Neural cell (in vitro differentiated cells): ENCODE measurements around the gene ZNF521.

ENCODE experiments used
- EP300 ChIP-seq: fragments of 450-650 bp; conservative IDR thresholded peaks from 2 replicates; pipeline ENCODE4 v1.6.1; 2014; ENCODE audit warnings: antibody characterized with exemption, mild to moderate bottlenecking, moderate library complexity; ENCODE audit not compliant: poor library complexity, severe bottlenecking
- EZH2 ChIP-seq: fragments of 200-600, 300-800 bp; shearing (Covaris generic), sonication (generic); IDR thresholded peaks from 2 replicates; pipeline ENCODE4 v1.6.1; 2014; ENCODE audit warnings: antibody characterized with exemption, low read length, borderline replicate concordance, mild to moderate bottlenecking; ENCODE audit not compliant: insufficient read depth, poor library complexity, severe bottlenecking
- MXI1 ChIP-seq: fragments of 450-650 bp; conservative IDR thresholded peaks from 2 replicates; pipeline ENCODE4 v1.6.1; 2014; ENCODE audit warnings: antibody characterized with exemption, mild to moderate bottlenecking; ENCODE audit not compliant: poor library complexity, severe bottlenecking
- POLR2AphosphoS5 ChIP-seq: IDR thresholded peaks from 2 replicates; pipeline ENCODE4 v1.6.1; 2012
- RAD21 ChIP-seq: fragments of 450-650 bp; conservative IDR thresholded peaks from 2 replicates; pipeline ENCODE4 v1.6.1; 2014; ENCODE audit warnings: antibody characterized with exemption, mild to moderate bottlenecking, moderate library complexity
- SMC3 ChIP-seq: fragments of 450-650 bp; conservative IDR thresholded peaks from 2 replicates; pipeline ENCODE4 v1.6.1; 2014; ENCODE audit warnings: antibody characterized with exemption, mild to moderate bottlenecking, moderate library complexity; ENCODE audit not compliant: poor library complexity
- TAF1 ChIP-seq: IDR thresholded peaks from 2 replicates; pipeline ENCODE4 v1.6.1; 2012; ENCODE audit warnings: low read depth
- TF ChIP-seq, protein P1 (sequence below): fragments of 450-650 bp; IDR thresholded peaks from 2 replicates; pipeline ENCODE4 v1.5.1; 2014; ENCODE audit warnings: antibody characterized with exemption, mild to moderate bottlenecking, moderate library complexity; ENCODE audit not compliant: poor library complexity, severe bottlenecking
- TF ChIP-seq, protein P2 (sequence below): IDR thresholded peaks from 2 replicates; pipeline ENCODE4 v1.6.1; 2012; ENCODE audit warnings: borderline replicate concordance

- no peak for TF ChIP-seq POLR2AphosphoS5
- TF ChIP-seq RAD21, result no peak
- TF ChIP-seq, protein P1, sequence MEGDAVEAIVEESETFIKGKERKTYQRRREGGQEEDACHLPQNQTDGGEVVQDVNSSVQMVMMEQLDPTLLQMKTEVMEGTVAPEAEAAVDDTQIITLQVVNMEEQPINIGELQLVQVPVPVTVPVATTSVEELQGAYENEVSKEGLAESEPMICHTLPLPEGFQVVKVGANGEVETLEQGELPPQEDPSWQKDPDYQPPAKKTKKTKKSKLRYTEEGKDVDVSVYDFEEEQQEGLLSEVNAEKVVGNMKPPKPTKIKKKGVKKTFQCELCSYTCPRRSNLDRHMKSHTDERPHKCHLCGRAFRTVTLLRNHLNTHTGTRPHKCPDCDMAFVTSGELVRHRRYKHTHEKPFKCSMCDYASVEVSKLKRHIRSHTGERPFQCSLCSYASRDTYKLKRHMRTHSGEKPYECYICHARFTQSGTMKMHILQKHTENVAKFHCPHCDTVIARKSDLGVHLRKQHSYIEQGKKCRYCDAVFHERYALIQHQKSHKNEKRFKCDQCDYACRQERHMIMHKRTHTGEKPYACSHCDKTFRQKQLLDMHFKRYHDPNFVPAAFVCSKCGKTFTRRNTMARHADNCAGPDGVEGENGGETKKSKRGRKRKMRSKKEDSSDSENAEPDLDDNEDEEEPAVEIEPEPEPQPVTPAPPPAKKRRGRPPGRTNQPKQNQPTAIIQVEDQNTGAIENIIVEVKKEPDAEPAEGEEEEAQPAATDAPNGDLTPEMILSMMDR, result no peak
- no peak for TF ChIP-seq SMC3
- no peak for TF ChIP-seq EZH2
- TF ChIP-seq EP300, result no peak
- TF ChIP-seq MXI1, result no peak
- TF ChIP-seq, protein P2, sequence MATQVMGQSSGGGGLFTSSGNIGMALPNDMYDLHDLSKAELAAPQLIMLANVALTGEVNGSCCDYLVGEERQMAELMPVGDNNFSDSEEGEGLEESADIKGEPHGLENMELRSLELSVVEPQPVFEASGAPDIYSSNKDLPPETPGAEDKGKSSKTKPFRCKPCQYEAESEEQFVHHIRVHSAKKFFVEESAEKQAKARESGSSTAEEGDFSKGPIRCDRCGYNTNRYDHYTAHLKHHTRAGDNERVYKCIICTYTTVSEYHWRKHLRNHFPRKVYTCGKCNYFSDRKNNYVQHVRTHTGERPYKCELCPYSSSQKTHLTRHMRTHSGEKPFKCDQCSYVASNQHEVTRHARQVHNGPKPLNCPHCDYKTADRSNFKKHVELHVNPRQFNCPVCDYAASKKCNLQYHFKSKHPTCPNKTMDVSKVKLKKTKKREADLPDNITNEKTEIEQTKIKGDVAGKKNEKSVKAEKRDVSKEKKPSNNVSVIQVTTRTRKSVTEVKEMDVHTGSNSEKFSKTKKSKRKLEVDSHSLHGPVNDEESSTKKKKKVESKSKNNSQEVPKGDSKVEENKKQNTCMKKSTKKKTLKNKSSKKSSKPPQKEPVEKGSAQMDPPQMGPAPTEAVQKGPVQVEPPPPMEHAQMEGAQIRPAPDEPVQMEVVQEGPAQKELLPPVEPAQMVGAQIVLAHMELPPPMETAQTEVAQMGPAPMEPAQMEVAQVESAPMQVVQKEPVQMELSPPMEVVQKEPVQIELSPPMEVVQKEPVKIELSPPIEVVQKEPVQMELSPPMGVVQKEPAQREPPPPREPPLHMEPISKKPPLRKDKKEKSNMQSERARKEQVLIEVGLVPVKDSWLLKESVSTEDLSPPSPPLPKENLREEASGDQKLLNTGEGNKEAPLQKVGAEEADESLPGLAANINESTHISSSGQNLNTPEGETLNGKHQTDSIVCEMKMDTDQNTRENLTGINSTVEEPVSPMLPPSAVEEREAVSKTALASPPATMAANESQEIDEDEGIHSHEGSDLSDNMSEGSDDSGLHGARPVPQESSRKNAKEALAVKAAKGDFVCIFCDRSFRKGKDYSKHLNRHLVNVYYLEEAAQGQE, result no peak
- no peak for TF ChIP-seq TAF1
These were observed 174.3 kb downstream of the ZNF521 start for GRCh38 chr18:25177631-25178030.
